Cerebellar nuclear complex (tissue), 1 donor: Measurements from ENCODE around the gene CFAP92.
A peak's percentile ranks its signal among the peaks of the same experiment; 100 is the strongest.

ENCODE experiments used
- DNase-seq, 2 experiments: peaks; one replicate each; lab custom pipeline; 2025; lab: John Stamatoyannopoulos, UW

Gene CFAP92

DNA sequence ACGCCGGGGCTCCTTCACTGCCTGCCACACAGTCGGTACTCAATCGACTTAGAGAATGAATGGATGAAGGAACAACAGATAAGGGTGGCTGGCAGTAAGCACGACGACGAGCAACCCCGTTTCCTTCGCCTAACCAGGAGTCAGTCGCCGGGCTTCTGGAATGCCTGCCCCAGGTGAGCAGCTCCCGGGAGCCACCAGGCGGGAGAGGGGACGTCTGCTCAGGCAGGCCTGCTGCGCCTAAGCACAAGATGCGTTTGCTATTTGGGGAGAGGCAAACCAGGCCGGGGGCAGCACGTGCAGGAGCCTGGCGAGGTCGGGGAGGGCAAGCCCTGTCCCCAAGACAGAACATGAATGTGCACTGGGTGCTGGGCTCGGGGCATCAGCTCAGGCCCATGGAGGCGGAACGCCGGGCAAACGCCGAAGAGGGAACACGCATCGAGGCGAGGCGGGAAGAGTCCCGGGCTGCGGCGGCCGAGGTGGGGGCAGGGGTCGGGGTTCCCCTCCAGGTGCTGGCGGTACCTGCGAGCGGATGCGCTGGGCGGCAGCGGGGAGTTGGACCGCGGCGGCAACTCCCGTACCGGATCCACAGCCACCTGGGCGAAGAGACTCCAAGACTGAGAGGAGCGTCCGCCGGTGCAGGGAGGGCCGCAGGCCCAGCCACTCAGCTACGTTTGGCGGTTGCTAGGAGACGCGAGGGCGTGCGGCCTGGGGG is at the start of gene CFAP92:
Gene CFAP92 (minus strand): TSS at position 616 of the 712 bp plus-strand sequence. CDS start 772 bp downstream, outside the sequence.
- peak; percentile 67 to 82 for DNase-seq

DNA sequence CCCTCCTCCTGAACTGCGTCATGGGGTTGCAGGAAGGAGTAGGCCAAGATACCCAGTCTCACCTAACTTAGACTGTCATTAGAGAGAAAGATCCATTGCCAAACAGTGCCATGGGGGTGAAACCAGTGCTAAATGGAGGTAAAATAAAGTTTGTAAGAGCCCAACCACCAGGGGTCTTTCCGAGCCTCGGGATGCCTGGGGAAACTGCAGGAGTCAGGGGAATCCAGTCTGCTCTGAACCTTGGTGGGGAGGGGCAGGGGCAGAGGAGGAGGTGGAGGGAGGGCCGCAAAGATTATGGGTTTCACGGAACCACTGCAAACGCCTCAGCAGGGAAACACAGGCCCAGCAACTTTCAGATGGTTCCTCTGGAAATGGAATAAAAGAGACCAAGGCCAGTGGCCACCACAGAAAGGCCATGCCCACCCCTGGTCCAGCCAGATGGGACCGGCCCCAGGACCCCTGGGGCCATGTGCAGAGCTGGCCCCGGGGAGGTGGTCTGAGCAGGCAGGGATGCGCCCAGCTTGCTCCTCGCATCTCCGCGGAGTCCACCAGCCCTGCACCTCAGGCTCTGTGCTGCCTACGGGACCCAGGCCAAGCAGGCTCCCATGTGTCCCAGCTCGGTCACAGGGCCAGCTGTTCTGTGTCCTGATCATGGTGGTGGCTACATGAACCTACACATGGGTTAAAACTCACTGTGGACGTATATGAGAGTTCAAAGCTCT is 46.9 kb upstream of the CFAP92 start:
- no peak for DNase-seq

DNA sequence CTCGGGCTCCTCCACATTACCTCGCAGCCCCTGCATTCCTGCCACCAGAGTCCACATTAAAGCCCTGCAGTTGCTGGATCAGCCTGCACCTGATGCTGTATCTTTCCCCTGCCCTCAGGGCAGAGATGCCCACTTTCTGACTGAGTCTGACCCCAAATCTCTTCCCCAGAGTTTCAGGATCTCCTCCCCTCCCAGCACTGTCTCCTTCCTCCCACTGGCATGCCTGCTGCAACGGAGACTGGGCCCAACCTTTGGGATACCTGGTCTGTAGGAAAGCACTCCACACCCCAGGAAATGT is 46.1 kb upstream of the CFAP92 start:
- DNase-seq = no peak

GRCh38 chr3:129039271-129040038 is 45.6 kb upstream of the CFAP92 start:
- no peak for DNase-seq

DNA sequence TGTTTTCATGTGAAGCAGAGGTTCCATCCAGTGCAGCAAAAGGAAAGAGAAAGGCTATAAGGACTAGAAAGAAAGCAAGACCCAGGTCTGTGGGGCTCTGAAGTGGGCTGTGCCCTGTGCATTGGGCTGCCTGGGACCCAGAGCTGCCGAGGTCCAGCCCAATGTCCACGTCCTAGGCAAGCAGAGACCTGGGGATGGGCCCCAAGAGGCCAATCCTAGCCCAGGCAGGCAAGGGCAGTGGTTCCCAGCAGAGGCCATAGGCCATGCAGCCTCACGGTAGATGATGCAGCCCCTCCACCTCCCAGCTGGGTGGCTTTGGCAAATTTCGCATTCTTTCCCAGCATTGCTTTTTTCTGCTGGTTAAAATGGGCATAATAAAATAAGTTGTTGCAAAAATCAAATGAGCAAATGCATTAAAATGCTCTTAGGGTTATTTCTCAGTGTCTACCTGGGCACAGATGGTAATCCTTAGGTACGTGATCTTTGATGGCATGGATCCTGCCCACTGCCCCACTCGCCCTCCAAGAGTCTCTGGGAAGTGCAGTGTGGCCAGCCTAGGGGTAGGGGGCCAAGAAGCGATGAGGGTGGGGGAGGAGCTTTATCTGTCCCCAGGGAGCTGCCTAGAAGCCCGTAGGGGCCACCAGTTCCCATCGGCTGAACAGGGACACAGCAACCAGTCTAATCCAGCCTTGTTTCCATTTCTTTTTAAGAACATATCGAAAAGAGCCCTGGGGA is 44.4 kb upstream of the CFAP92 start:
- no peak for DNase-seq

DNA sequence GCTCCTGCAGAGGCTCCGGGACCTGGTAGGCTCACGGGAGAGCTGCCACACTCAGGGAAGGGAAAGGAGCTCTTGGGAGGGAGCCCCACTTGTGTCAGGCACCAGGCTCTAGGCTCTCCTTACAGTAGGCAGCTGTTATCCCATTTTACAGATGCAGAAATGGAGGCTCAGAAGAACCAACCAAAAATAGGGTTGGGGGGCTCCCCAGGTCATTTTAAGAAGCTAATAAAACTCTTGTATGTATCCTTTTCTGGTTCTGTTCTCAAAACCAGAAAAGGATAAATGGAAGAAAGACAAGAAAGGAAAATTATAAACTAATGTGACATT is 43.2 kb upstream of the CFAP92 start:
- DNase-seq = no peak

DNA sequence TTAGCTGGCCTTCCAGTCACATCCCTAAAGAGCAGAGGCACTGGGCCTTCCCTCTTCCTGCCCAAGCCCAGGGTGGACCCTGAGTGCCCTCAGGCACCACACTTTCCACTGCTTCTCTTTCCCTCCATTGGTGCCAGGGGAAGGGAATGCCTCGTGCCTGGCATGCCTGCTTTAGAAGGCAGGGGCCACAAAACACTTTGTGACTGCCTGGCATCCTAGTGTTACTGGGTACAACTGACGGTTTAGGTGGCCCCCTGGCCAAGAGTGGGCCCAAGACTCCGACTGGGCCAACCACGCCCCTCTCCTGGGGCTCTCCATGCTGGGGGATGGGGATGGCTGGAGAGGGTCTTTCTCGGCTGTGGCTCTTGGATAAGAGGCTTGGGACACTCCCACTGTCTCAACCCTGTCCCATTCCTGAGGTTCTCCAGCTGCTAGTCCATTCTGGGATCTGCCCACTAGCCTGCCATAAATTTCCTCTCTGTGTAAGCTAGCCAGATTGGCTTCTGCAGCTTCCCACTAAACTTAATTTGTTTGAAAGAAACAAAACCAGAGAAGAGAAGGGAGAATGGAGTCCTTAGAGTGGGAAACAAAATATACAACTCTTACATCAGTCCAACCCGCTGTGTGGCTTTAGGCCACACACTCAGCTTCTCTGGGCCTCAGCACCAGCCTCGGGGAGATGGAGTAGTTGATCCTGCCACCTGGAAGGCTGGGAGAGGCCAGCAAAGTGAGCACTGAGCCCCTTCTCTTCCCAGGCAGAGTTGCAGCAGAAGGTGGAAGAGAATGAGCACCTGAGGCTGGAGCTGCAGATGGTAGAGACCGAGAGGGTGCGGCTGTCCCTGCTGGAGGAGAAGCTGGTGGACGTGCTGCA is 42.6 kb upstream of the CFAP92 start:
- no peak for DNase-seq

DNA sequence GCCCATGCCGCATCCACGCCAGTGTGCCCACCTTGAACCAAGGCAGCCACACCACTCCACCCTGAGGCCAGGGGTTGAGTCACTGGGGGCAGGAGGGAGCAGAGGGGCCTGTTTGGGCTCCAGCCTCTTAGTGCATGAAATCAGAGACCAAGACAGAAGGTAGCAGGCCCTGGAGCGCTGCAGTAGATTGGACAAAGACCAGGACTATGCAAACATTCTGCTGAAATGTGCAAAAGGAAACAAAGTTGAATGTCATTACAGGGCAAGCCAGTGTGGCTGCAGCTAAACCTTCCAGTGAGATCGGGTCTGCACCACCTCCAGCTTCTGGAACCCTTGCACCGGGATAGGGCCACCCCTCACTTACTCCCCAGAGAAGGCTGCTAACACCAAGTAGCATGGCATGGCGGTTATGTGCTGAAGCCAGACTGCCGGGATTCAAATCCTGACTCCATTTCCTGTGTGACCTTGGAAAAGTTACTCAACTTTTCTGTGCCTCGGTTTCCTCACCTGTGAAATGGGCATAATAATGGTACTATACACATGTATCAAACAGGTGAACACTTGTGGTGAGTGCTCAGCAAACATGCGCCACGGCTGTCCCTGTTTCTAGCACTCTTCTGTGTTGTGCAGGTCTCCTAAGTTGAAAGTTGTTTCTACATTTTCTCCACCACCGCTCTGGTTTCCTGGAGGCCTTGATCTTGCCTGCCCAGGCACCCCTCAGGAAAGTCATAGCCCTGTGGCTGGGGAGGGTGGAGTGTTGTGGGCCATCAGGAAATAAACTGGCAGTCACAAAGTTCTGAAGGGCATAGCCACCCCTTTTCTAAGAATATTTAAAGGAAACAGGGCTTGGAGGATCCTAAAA is 41.7 kb upstream of the CFAP92 start:
- DNase-seq = no peak

GRCh38 chr3:129034642-129035041 is 40.8 kb upstream of the CFAP92 start:
- DNase-seq = no peak

DNA sequence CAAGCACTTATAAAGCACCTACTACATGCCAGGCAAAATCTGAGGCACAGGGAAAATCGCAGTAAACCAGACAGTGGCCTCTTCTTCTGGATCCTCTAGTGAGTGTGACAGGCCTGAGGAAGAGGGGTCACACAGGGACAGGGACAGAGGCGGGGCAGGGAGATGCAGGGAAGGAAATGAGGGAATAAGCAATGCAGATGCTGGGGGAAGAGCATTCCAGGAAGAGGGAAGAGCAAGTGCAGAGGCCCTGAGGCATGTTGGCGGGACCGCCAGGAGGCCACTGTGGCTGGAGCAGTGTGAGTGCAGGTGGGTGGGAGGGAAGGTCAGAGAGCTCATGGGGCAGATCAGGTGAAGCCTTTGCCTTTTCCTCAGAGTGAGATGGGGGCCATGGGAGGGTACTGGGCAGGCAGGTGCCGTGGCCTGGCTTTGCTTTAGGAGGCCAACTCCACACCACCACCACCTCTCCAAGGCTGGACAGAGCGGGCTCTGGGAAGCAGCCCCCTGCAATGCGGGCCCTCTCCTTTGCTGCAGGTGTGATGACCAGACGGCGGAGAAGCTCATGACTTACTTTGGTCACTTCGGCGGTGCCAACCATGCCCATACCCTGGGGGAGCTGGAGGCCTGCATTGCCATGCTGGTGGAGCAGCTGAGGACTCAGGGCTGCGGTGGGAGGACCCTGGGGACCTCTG is 39.9 kb upstream of the CFAP92 start:
- no peak for DNase-seq

DNA sequence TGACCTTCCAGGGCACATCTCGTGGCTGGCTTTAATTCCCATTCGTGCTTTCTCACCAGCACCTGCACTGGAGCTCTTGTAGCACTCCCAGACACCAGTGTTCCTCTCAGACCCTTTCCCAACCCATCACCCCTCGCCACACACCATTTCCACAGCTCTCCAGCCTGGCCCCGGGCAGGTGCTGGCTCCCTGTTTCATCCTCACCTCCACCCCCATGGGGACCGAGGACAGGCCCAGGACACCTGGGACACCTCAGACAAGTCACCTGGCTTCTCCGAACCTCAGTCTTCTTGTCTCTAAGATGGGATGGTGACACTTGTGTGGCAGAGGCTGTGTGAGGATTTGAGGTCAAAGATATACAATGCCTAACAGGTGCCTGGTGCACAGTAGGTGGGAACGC is 39.3 kb upstream of the CFAP92 start:
- no peak for DNase-seq

- no peak for DNase-seq
Observed at GRCh38 chr3:129032716-129033115, 38.8 kb upstream of the CFAP92 start.

DNA sequence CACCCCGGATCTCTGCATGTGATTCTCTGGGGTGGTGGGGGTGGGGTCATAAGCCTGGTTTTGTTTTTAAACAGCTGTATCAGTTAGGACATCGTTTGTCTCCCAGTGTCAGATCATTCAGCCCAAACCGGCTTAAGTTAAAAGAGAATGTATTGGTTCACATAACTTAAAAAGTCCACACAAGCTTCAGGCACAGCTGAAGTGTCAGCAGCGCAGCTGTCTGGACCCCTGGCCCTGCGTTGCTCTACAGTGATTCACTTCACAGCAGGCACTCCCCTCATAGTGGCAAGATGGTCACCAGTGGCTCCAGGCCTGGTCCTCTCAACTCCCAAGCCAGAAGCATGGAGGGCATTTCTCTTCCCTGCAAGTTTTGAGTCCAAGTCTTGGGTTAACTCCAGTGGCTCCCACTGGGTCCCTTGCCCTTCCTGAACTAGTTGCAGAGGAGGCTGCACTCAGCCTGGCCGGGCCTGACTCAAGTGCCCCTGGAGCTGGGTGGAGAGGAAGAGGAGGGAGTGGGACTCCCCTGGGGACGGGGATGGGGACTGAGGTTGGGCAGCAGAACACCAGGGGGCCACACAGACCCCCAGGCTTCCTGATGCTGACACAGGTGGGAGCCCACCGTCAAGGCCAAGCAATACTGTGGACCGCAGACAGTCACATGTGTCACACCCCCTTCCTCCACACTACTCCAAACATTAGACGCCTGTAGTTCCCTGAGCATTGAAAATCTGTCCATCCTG is 37.8 kb upstream of the CFAP92 start:
- DNase-seq = no peak

DNA sequence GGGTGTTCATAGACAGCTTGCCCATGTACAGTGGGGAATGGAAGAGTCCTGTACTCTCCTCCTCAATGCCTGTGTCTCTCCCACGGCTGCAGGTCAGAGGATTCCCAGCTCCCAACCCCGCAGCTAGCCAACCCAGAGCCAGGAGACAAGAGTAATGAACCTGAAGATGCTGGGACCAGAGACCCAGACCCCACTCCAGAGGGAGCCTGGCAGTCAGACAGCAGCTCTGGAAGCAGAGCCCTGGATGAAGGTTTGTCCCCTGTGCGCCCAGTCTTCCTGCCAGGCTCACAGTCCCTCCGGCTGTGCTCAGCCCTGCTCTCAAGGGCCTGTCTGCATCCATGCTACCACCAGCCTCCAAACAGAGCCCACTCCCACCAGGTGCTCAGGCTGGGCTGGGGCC is 36.7 kb upstream of the CFAP92 start:
- DNase-seq = no peak

DNA sequence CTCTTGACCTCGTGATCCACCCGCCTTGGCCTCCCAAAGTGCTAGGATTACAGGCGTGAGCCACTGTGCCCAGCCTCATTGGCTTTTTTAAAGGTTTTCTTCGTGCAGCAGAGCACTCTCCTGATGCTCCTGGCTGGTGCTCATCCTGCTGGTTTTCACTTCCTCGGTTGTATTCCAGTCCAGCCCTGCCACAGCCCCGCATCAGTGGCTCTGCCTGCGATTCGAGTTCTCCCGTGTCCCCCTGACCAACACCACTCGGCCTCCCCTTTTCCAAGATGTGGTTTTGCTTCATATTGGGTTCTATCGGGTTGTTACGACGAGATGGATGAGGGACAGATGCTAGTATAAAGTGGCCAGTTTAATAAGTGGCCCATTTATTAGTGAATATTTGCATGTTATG is 35.0 kb upstream of the CFAP92 start:
- DNase-seq = no peak

- no peak for DNase-seq
Observed at GRCh38 chr3:129027544-129027880, 33.6 kb upstream of the CFAP92 start.

DNA sequence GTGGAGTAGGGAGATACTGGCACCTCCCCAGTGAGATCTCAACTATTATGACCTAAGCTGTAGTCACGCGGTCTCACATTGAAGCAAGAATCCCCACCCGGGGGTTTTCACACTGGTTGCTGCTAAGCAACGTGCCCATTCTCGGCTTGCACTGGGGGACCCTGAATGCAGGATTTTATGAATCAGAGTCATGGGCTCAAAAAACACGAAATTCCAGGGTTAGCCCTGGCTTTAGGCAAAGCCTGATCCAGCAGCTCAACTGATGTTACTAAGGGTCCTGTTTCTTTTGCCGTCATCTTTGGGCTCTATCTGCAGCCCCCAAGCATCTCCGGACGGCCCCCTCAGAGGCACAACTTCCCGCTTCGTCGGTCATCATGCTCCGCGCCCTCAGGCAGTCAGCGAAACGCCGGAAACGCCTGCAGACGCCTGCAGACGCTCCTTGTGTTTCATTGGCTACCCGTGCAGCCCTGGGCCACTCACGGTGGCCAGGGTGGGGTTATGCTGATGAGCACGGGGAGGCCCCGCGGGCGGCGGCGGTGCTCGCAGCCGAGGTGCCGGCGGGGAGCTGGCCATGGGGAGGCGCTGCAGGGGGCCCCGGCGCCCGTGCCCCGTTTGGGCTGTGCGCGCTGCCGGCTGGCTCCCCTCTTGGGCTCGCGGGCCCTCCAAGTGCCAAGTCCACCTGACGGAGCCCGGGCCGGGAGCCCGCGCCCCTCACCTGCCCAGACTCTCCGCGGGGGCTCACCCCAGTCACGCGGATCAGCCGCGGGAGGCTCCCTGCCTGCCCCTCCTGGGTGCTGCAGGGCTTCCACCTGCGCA is 33.1 kb upstream of the CFAP92 start:
- DNase-seq = peak in 1 of 2 experiments; percentile 33

GRCh38 chr3:129025691-129026435 is 32.0 kb upstream of the CFAP92 start:
- DNase-seq = no peak
